SK-N-SH (cell line): ENCODE data around the gene CDHR2.

ENCODE experiments used
- EP300 ChIP-seq, 2 experiments: IDR thresholded peaks; 2 replicates each; pipeline versions ENCODE4 v1.4.0 to v1.6.1; 2012; ENCODE audit warnings: borderline replicate concordance in 1 of 2, low read depth in 1 of 2, low read length in 1 of 2
- GABPA ChIP-seq: IDR thresholded peaks from 2 replicates; pipeline ENCODE4 v1.4.0; 2012; ENCODE audit warnings: low read depth, mild to moderate bottlenecking
- RCOR1 ChIP-seq: fragments of 150-350 bp; IDR thresholded peaks from 2 replicates; pipeline ENCODE4 v1.6.1; 2017; ENCODE audit warnings: antibody characterized with exemption, low read length
- SMC3 ChIP-seq: IDR thresholded peaks from 2 replicates; pipeline ENCODE4 v1.6.1; 2012; ENCODE audit warnings: low read depth, low read length, improper control_type of control experiment
- TF ChIP-seq, protein P1 (sequence below): fragments of 200-600 bp; sonication (generic); IDR thresholded peaks from 2 replicates; pipeline ENCODE4 v1.6.1; 2017; ENCODE audit warnings: antibody characterized with exemption, mild to moderate bottlenecking, moderate library complexity
- TF ChIP-seq, protein P2 (sequence below): IDR thresholded peaks from 2 replicates; pipeline ENCODE4 v1.4.0; 2012; ENCODE audit warnings: low read depth

GRCh38 chr5:176547802-176548201 lies 1.3 kb upstream of the CDHR2 start:
- no peak for TF ChIP-seq SMC3
- no peak for TF ChIP-seq EP300 (IDR thresholded peaks at IDR 0.05; ENCODE audit: borderline replicate concordance in 1 of 2, low read depth in 1 of 2, low read length in 1 of 2)
- TF ChIP-seq, protein P1, sequence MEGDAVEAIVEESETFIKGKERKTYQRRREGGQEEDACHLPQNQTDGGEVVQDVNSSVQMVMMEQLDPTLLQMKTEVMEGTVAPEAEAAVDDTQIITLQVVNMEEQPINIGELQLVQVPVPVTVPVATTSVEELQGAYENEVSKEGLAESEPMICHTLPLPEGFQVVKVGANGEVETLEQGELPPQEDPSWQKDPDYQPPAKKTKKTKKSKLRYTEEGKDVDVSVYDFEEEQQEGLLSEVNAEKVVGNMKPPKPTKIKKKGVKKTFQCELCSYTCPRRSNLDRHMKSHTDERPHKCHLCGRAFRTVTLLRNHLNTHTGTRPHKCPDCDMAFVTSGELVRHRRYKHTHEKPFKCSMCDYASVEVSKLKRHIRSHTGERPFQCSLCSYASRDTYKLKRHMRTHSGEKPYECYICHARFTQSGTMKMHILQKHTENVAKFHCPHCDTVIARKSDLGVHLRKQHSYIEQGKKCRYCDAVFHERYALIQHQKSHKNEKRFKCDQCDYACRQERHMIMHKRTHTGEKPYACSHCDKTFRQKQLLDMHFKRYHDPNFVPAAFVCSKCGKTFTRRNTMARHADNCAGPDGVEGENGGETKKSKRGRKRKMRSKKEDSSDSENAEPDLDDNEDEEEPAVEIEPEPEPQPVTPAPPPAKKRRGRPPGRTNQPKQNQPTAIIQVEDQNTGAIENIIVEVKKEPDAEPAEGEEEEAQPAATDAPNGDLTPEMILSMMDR: no peak
- no peak for TF ChIP-seq RCOR1
- no peak for TF ChIP-seq GABPA
- TF ChIP-seq, protein P2, sequence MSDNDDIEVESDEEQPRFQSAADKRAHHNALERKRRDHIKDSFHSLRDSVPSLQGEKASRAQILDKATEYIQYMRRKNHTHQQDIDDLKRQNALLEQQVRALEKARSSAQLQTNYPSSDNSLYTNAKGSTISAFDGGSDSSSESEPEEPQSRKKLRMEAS: no peak
